ENCODE measurements around the gene EMILIN1.
"Not testable (repeated sequence)": the region's sequence is repeated elsewhere in the genome, so short reads cannot be mapped to it uniquely, and the experiment has no call there.

EMILIN1 gene

GRCh38 chr2:27053776-27054175 lies 24.6 kb upstream of the EMILIN1 start:
- DNase-seq (ENCODE audit: low read depth), result no peak

GRCh38 chr2:27054721-27055120 lies 23.7 kb upstream of the EMILIN1 start:
- DNase-seq (ENCODE audit: low read depth), result no peak

GRCh38 chr2:27057184-27057583 lies 21.2 kb upstream of the EMILIN1 start:
- DNase-seq (ENCODE audit: low read depth), result no peak

GRCh38 chr2:27058210-27058609 lies 20.2 kb upstream of the EMILIN1 start:
- no peak for DNase-seq (ENCODE audit: low read depth)

- no peak for DNase-seq (ENCODE audit: low read depth)
Measured at GRCh38 chr2:27059141-27059820, 19.1 kb upstream of the EMILIN1 start.

GRCh38 chr2:27060323-27060722 lies 18.1 kb upstream of the EMILIN1 start:
- DNase-seq (ENCODE audit: low read depth), result no peak

- no peak for DNase-seq (ENCODE audit: low read depth)
Measured at GRCh38 chr2:27065128-27065527, 13.3 kb upstream of the EMILIN1 start.

GRCh38 chr2:27067385-27067784 lies 11.0 kb upstream of the EMILIN1 start:
- no peak for DNase-seq (ENCODE audit: low read depth)

- no peak for DNase-seq (ENCODE audit: low read depth)
Measured at GRCh38 chr2:27069436-27069835, 9.0 kb upstream of the EMILIN1 start.

GRCh38 chr2:27069961-27070618 lies 8.3 kb upstream of the EMILIN1 start:
- DNase-seq (ENCODE audit: low read depth), result no peak

GRCh38 chr2:27070653-27071276 lies 7.7 kb upstream of the EMILIN1 start:
- no peak for DNase-seq (ENCODE audit: low read depth)

GRCh38 chr2:27071277-27071989 lies 7.0 kb upstream of the EMILIN1 start, which contains the start of gene OST4:
Gene OST4, minus strand, starts transcription at chr2:27071654.
- DNase-seq (ENCODE audit: low read depth), result peak; percentile 75

- no peak for DNase-seq (ENCODE audit: low read depth)
Measured at GRCh38 chr2:27071990-27072830, 6.2 kb upstream of the EMILIN1 start.

GRCh38 chr2:27072920-27073319 lies 5.5 kb upstream of the EMILIN1 start:
- DNase-seq (ENCODE audit: low read depth), result no peak

- no peak for DNase-seq (ENCODE audit: low read depth)
Measured at GRCh38 chr2:27073782-27074181, 4.6 kb upstream of the EMILIN1 start.

GRCh38 chr2:27074738-27075565 lies 3.5 kb upstream of the EMILIN1 start:
- DNase-seq (ENCODE audit: low read depth), result peak; percentile 33

GRCh38 chr2:27075566-27075871 lies 2.9 kb upstream of the EMILIN1 start:
- DNase-seq (ENCODE audit: low read depth), result not testable (repeated sequence)

GRCh38 chr2:27076323-27076722 lies 2.1 kb upstream of the EMILIN1 start:
- DNase-seq (ENCODE audit: low read depth), result no peak

GRCh38 chr2:27077231-27077630 lies 1.2 kb upstream of the EMILIN1 start:
- DNase-seq (ENCODE audit: low read depth), result no peak

- DNase-seq (ENCODE audit: low read depth), result no peak
Measured at GRCh38 chr2:27079233-27080139, 1.1 kb downstream of the EMILIN1 start.

Measured in stimulated activated CD8-positive, alpha-beta memory T cell treated with anti-CD3 and anti-CD28 coated beads, Interleukin-15, amount 100 ng/mL, for 1 hour (primary cell).